Activated CD4-positive, alpha-beta T cell treated with anti-CD3 and anti-CD28 coated beads, Interleukin-2, amount 50 U/mL, for 24 hours (primary cell): ENCODE results near the gene KLK14.

Experiments
- DNase-seq, 2 donors: peaks; one replicate each; pipeline ENCODE4 v3.0.0-alpha.2; 2020; ENCODE audit warnings: low read depth in 1 of 2, low spot score in 1 of 2

The KLK14 gene

GRCh38 chr19:51055866-51056265, 26.8 kb downstream of the KLK14 start:
- DNase-seq = no peak

- no peak for DNase-seq
Observed at GRCh38 chr19:51047031-51047335, 35.7 kb downstream of the KLK14 start.

GRCh38 chr19:51044327-51044726, 38.4 kb downstream of the KLK14 start:
- DNase-seq = no peak

- DNase-seq = no peak
Observed at GRCh38 chr19:51043497-51043896, 39.2 kb downstream of the KLK14 start.

GRCh38 chr19:51040151-51040550, 42.5 kb downstream of the KLK14 start:
- DNase-seq = no peak

GRCh38 chr19:51036519-51036918, 46.2 kb downstream of the KLK14 start:
- DNase-seq = no peak

GRCh38 chr19:51034704-51035103, 48.0 kb downstream of the KLK14 start, which contains the start of gene KLK12:
Gene KLK12 (minus strand): TSS chr19:51035002. CDS start chr19:51034621, 381 bp downstream.
- no peak for DNase-seq

- DNase-seq = no peak
Observed at GRCh38 chr19:51031880-51032225, 50.8 kb downstream of the KLK14 start.

- DNase-seq = no peak
Observed at GRCh38 chr19:51031220-51031879, 51.3 kb downstream of the KLK14 start.

- DNase-seq = no peak
Observed at GRCh38 chr19:51030631-51031030, 52.1 kb downstream of the KLK14 start.

- no peak for DNase-seq
Observed at GRCh38 chr19:51029718-51030117, 53.0 kb downstream of the KLK14 start.
